ENCODE measurements around the gene SIX3.

GRCh38 chr2:44945676-44946371 is 4.3 kb downstream of the SIX3 start:
- TF ChIP-seq ZNF274 (IDR thresholded peaks at IDR 0.05; ENCODE audit: low read depth, low read length) (no peak), YY1 (IDR thresholded peaks at IDR 0.05; ENCODE audit: insufficient read depth, insufficient read length) (no peak)

All from NT2/D1 (cell line).